D341Med (cell line): Measurements from ENCODE around the gene LYPD1.

ENCODE experiments used
- DNase-seq: peaks from one replicate; pipeline ENCODE4 v3.0.0; 2012; ENCODE audit warnings: low spot score

The LYPD1 gene

GRCh38 chr2:132632000-132632649 is 37.9 kb downstream of the LYPD1 start:
- no peak for DNase-seq

- DNase-seq, result no peak
These were observed 42.5 kb downstream of the LYPD1 start for GRCh38 chr2:132627536-132627935.

DNA sequence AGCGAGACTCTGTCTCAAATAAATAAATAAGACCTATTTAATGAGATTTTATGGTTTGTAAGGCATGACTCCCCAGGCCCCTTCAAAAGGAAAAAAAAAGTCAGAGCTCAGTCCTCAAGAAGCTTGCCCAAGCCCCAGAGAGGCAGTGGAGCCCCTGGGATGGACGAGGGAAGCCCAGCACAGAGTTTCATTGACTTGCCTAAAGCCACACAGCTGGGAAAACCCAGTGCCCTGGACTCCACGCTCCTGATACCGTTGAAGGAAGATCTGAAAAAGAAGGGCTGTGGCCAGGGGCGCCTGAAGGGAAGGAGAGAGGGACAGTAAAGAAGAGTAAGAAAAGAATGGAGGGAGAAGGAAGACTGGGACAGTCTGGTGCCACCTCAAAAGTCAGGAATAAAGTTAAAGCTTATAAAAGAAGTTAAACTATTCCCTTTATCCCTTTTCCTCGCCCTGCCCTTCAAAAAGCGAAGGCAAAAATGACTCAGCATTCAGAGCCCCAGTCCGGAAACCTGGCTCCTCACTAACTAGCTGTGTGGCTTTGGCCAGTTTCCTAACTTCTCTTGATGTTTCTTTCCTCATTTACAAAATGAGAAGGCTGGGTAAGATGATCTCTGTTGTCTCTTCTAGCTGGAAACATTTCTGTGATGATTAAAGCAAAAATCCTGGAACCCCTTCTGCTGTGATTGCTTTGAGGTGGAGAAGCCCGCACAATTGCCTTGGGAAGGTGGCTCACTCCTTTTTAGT is 46.7 kb downstream of the LYPD1 start:
- no peak for DNase-seq

GRCh38 chr2:132621131-132621875 is 48.7 kb downstream of the LYPD1 start:
- no peak for DNase-seq

DNA sequence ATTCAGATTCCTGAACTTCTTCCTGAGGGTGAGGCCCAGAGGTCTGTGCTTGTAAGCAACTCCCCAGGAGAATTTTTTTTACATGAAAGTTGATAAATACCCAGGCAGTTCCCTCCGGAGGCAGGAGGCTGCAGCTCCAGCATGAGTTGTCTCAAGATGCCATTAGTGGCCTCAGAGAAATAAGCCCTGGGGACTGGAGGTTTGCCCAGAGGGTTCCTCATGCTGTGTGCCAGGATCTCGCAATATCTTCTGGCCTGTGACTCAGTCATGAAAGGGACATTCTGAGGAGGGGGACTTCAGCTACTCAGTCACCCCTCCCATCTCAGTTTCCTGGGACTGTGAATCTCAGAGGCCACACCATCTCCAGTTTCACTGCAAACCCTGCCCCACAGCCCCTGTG is 49.9 kb downstream of the LYPD1 start:
- no peak for DNase-seq

GRCh38 chr2:132618734-132619133 is 51.3 kb downstream of the LYPD1 start:
- no peak for DNase-seq

GRCh38 chr2:132617989-132618388 is 52.0 kb downstream of the LYPD1 start:
- DNase-seq, result no peak

GRCh38 chr2:132615329-132616085 is 54.5 kb downstream of the LYPD1 start:
- no peak for DNase-seq

GRCh38 chr2:132611719-132612118 is 58.3 kb downstream of the LYPD1 start:
- DNase-seq, result no peak

GRCh38 chr2:132609101-132609890 is 60.7 kb downstream of the LYPD1 start:
- DNase-seq, result no peak

DNA sequence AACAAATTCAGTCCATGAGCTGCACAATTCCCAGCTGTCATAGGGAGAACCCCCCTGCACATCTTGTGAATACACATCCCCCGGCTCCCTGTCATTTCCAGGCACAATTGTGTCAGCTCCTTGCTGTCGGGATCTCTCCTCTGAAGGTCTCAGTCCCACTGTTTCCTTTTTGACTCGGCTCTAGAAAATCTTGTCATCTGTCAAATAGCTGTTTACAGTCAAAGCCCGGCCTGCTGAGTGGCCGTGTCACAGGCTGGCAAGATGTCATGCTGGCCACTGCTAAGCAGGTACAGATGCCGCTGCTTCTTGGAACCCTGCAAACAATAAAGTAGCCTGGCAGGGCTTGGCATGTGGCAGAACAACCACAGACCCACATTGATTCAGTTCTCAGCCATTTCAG is 61.7 kb downstream of the LYPD1 start:
- no peak for DNase-seq

DNA sequence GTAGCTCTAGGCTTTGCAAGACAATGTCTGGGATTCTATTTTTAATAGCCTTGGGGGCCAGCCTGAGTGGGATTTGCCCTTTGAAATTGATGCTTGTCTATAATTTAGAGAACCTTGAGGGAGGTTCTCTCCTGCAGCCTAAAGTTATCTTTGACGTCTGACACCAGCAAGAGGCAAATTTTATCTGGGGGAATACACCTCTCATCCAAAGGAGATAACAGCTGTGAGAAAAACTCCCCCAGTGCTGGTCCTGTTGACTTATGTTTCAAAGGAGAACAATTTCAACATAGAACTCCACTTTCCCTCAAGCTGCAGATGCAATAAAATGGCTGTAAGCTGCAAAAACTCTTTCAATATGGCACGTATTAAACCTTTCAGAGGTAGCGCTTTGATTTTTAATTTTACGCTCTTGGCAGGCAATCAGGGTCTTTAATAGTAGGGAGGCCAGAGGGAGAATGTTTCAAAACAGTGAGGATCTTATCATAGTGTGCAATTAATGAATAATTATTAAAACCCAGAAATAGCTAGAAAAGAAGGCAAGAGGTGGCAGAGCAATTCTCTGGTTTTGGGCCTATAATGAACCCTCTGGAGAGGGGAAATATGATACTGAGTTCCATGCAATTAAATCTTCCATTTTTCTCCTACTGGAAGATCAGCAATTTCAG is 62.4 kb downstream of the LYPD1 start:
- no peak for DNase-seq

DNA sequence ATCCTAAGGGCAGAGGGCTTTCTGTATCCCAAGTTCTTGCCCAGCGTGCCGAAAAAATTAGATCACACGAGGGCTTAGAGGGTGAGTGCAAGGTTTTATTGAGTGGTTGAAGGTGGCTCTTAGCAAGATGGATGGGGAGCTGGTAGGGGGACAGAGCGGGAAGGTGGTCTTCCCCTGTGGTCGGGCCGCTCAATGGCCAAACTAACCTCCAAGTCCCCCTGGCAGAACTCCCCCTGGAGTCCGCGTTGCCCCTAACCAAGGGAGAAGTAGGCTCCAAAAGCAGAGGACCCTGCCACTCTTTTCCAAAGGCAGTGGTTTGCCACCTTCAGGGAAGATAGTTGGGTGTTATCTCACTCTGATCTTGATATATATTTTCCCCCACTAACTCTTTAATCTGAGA is 63.4 kb downstream of the LYPD1 start:
- DNase-seq, result no peak

- no peak for DNase-seq
These were observed 64.5 kb downstream of the LYPD1 start for GRCh38 chr2:132605236-132606180.

DNA sequence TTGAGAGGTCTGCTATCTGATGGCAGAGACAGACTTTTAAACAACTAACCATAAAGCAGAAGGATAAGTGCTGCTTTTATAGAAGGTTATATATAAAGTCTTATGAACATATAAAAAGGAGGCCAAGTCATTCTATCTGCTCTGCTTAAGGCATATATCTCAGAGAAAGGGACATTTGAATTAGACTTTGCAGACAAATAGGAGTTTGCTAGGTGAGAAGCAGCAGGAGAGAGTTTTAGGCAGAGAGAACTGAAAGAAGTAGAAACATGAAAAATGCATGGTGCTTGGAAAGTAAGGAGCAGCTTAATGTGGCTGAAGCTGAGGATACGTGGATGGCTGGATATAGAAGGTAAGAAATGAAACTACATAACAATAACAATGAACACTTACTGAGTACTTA is 65.4 kb downstream of the LYPD1 start:
- no peak for DNase-seq

DNA sequence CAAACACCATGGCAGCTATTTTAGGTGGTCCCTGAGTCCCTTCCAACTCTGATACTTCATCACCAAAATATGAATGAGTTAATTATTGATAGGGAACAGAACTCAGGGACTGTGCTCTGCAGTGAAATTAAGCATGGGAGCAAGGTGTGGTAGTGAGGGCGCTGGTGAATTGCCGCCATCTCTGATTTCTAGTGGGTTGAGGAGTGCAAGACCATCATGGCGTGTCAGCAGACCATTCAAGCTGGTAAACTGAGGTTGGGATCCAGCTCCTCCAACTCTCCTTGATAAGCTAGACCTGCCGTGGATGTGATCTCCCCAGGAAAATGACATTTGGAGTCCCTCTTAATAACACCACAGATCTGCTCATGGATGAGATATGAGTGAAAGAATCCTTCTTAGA is 70.4 kb downstream of the LYPD1 start:
- no peak for DNase-seq

- DNase-seq, result no peak
These were observed 71.5 kb downstream of the LYPD1 start for GRCh38 chr2:132598536-132598935.

DNA sequence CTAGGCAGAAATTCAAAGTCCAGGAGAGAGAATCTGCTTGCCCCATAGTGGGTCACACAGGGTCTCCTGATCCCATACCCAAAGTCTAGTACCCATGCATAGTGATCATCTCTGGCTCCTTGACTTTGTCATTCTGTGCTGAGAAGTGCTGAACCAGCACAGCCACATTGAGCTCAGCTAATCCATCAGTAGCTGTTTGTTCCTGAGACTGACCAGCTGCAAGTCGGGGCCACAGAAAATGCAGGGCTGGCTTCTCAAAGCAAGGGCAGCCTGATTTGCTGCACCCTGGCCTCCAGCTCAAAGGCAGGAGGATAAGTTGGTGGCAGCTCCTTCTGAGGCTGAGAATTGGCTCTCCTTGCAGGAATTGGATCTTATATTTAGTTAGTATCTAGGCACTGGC is 72.2 kb downstream of the LYPD1 start:
- DNase-seq, result no peak

- no peak for DNase-seq
These were observed 72.8 kb downstream of the LYPD1 start for GRCh38 chr2:132597166-132597565.

DNA sequence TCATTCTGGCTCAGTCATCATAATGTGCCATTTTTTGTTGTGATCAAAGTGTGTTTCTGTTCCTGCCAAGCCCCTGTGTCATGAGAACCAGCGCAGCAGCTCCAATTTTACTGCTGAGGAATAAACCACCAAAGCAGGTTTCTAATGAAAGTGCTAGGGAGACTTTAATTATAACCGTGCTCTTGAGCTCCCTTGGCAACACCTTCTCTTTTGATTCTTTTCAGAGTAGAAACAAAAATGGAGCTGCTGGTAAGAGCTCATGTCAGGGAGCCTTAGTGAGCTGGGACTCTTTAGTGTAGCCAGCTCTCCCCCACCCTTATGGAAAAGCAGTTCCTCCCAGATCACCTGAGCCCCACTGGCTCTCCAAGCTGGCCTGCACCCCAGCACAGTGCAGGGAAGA is 74.3 kb downstream of the LYPD1 start:
- DNase-seq, result no peak
